ENCODE data around the gene VTI1A. TPM values are rescaled to one million over a fixed set of nuclear protein-coding genes. Genes with fewer than 3 reads are reported as not detected.

The VTI1A gene
- total RNA-seq, 1 experiment from 2014 or later: 18.1 TPM

- no peaks in the 10 kb centered on the region for H3K27me3 ChIP-seq (ENCODE audit: insufficient read depth, low read depth)
- CTCF ChIA-PET: no interaction called here
- H3K9me2 ChIP-seq (ENCODE audit: insufficient read depth): no peaks in the 10 kb centered on the region
- no peak overlapping the region for H3K4me2 ChIP-seq
- H3K9me3 ChIP-seq (ENCODE audit: insufficient read depth, low read depth): no peaks in the 10 kb centered on the region
- BruUV-seq (replicated peaks): no TSS peak
- POLR2A ChIA-PET (ENCODE audit: unreplicated experiment): no interaction called here
- no peak for TF ChIP-seq EZH2 (IDR thresholded peaks at IDR 0.05; ENCODE audit: low read depth)
- TF ChIP-seq CTCF (conservative IDR thresholded peaks at IDR 0.05): no peak
- H3K79me2 ChIP-seq (ENCODE audit: low read depth): no peaks in the 10 kb centered on the region
- no peaks in the 10 kb centered on the region for H4K20me1 ChIP-seq (ENCODE audit: insufficient read depth)
- no peak overlapping the region for H3K4me3 ChIP-seq
- intact Hi-C loops (cut with micrococcal nuclease; ENCODE audit: unreplicated experiment): no loop called here
- H3F3A ChIP-seq (ENCODE audit: insufficient read depth, low read depth): no peaks in the 10 kb centered on the region
- no peaks in the 10 kb centered on the region for H3K4me1 ChIP-seq (replicated peaks; ENCODE audit: insufficient read depth)
- DNase-seq: no peak
- H2AFZ ChIP-seq: no peak overlapping the region
- H3K27ac ChIP-seq: no peak overlapping the region
- H3K36me3 ChIP-seq (ENCODE audit: low read depth): no peaks in the 10 kb centered on the region
Measured at GRCh38 chr10:112618814-112619213, 171.8 kb downstream of the VTI1A start.

- Histone ChIP-seq H2AFZ (no peak overlapping the region), H3K36me3 (ENCODE audit: low read depth) (no peaks in the 10 kb centered on the region), H3K4me3 (no peak overlapping the region), H3K27ac (no peak overlapping the region), H3F3A (ENCODE audit: insufficient read depth, low read depth) (no peaks in the 10 kb centered on the region), H3K79me2 (ENCODE audit: low read depth) (no peaks in the 10 kb centered on the region), H3K9me2 (ENCODE audit: insufficient read depth) (no peaks in the 10 kb centered on the region), H3K4me1 (replicated peaks; ENCODE audit: insufficient read depth) (no peaks in the 10 kb centered on the region), H3K4me2 (no peak overlapping the region), H4K20me1 (ENCODE audit: insufficient read depth) (no peaks in the 10 kb centered on the region), H3K9me3 (ENCODE audit: insufficient read depth, low read depth) (no peaks in the 10 kb centered on the region), H3K27me3 (ENCODE audit: insufficient read depth, low read depth) (no peaks in the 10 kb centered on the region)
- intact Hi-C loops (cut with micrococcal nuclease; ENCODE audit: unreplicated experiment): no loop called here
- no peak for DNase-seq
- TF ChIP-seq CTCF (conservative IDR thresholded peaks at IDR 0.05) (no peak), EZH2 (IDR thresholded peaks at IDR 0.05; ENCODE audit: low read depth) (no peak)
- ChIA-PET CTCF (no interaction called here), POLR2A (ENCODE audit: unreplicated experiment) (no interaction called here)
- no TSS peak for BruUV-seq (replicated peaks)
Measured at GRCh38 chr10:112619556-112619955, 172.5 kb downstream of the VTI1A start.

- Histone ChIP-seq H3K27ac (no peak overlapping the region), H3K4me2 (no peak overlapping the region), H3K36me3 (ENCODE audit: low read depth) (no peaks in the 10 kb centered on the region), H3K4me1 (replicated peaks; ENCODE audit: insufficient read depth) (no peaks in the 10 kb centered on the region), H3F3A (ENCODE audit: insufficient read depth, low read depth) (no peaks in the 10 kb centered on the region), H4K20me1 (ENCODE audit: insufficient read depth) (no peaks in the 10 kb centered on the region), H3K9me2 (ENCODE audit: insufficient read depth) (no peaks in the 10 kb centered on the region), H3K9me3 (ENCODE audit: insufficient read depth, low read depth) (no peaks in the 10 kb centered on the region), H3K79me2 (ENCODE audit: low read depth) (no peaks in the 10 kb centered on the region), H2AFZ (no peak overlapping the region), H3K27me3 (ENCODE audit: insufficient read depth, low read depth) (no peaks in the 10 kb centered on the region), H3K4me3 (no peak overlapping the region)
- TF ChIP-seq EZH2 (IDR thresholded peaks at IDR 0.05; ENCODE audit: low read depth) (no peak), CTCF (conservative IDR thresholded peaks at IDR 0.05) (no peak)
- no peak for DNase-seq
- no TSS peak for BruUV-seq (replicated peaks)
- intact Hi-C loops (cut with micrococcal nuclease; ENCODE audit: unreplicated experiment): no loop called here
- ChIA-PET CTCF (no interaction called here), POLR2A (ENCODE audit: unreplicated experiment) (no interaction called here)
Measured at GRCh38 chr10:112622786-112623185, 175.8 kb downstream of the VTI1A start.
